H7 (cell line): Measurements from ENCODE around the gene CD68. TPM values are rescaled to one million over a fixed set of nuclear protein-coding genes. Genes with fewer than 3 reads are reported as not detected.

Experiments used
- DNase-seq: peaks from one replicate; pipeline ENCODE4 v3.0.0; 2012
- H3K27me3 ChIP-seq: 2 replicates; pipeline ENCODE4 v1.6.0; 2011; ENCODE audit warnings: mild to moderate bottlenecking, low read length; ENCODE audit not compliant: control insufficient read depth, insufficient read depth
- H3K36me3 ChIP-seq: replicated peaks from 2 replicates; pipeline ENCODE4 v1.5.1; 2011; ENCODE audit warnings: low read length; ENCODE audit not compliant: control insufficient read depth, insufficient read depth
- H3K4me3 ChIP-seq: 2 replicates; pipeline ENCODE4 v1.5.1; 2011; ENCODE audit warnings: low read depth, mild to moderate bottlenecking, control low read depth, low read length, moderate library complexity; ENCODE audit not compliant: insufficient read depth
- total RNA-seq: library from RNA; depleted of rRNA; stranded (reverse); fragments of >200 nt; shearing (Covaris generic); gene quantifications from 2 replicates; pipeline ENCODE4 v1.2.3, GENCODE V29; 2014

CD68 gene
- total RNA-seq, 1 experiment from 2014 or later = 0.55 TPM

DNA sequence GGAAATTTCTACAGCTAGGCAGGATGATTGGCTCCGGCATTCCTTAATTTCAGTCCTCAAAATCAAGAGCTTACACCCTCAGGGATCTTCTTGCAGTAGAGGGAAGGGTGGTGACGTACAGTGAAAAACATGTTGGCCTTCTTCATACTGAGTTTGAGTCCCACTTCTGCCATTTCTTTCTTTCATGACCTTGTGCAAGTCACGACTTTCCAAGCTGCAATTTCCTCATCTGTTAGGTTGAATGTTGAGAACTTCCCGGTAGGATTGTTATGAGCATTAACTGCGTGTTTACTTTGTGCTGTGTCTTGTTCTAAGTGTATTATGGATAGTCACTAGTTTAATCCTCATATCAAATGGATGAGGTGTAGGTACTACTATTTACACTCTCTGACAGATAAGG lies 9.9 kb upstream of the CD68 start:
- Histone ChIP-seq H3K4me3 (no peak overlapping the region), H3K36me3 (peaks cover 35% of the 10 kb centered on the region), H3K27me3 (no peaks in the 10 kb centered on the region)
- no peak for DNase-seq

GRCh38 chr17:7570351-7570750 lies 9.1 kb upstream of the CD68 start:
- H3K36me3 ChIP-seq = peaks cover 35% of the 10 kb centered on the region

DNA sequence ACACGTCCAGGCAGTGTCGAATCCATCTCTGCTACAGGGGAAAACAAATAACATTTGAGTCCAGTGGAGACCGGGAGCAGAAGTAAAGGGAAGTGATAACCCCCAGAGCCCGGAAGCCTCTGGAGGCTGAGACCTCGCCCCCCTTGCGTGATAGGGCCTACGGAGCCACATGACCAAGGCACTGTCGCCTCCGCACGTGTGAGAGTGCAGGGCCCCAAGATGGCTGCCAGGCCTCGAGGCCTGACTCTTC lies 7.2 kb upstream of the CD68 start:
- Histone ChIP-seq H3K36me3 (peaks cover 49% of the 10 kb centered on the region), H3K27me3 (no peaks in the 10 kb centered on the region), H3K4me3 (peak overlapping the region; percentile 48)
- DNase-seq = no peak

More at GRCh38 chr17:7570351-7570750, 9.1 kb upstream of the CD68 start:
- Histone ChIP-seq H3K4me3 (no peak overlapping the region), H3K27me3 (no peaks in the 10 kb centered on the region)
- no peak for DNase-seq

DNA sequence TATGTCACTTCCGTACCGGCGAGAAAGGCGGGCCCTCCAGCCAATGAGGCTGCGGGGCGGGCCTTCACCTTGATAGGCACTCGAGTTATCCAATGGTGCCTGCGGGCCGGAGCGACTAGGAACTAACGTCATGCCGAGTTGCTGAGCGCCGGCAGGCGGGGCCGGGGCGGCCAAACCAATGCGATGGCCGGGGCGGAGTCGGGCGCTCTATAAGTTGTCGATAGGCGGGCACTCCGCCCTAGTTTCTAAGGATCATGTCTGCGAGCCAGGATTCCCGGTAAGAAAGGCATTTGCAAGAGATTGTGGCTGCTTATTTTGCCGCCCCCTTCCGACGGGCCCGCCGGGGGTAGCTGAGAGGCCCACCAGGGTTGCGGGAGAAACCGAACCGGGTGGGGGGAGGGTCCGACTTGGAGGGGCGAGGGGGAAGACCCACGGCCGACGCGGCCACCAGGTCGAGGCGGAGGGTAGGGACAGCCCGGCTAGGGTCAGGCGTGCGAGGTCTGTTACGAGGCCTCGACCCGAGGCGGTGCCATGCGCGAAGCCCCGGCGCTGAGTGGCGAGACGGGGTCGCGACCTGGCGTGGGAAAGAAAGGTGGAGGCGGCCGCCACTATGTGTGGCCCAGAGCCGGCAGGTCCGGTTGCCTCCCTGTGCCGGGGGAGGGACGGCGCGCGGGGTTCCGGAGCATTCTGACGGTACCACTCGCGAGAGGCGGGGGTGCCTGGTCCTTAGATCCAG lies 6.7 kb upstream of the CD68 start:
- Histone ChIP-seq H3K36me3 (peaks cover 54% of the 10 kb centered on the region), H3K27me3 (no peaks in the 10 kb centered on the region), H3K4me3 (peak overlapping the region; percentile 99)
- DNase-seq = peak; percentile 99

GRCh38 chr17:7573324-7574080 lies 5.9 kb upstream of the CD68 start:
- Histone ChIP-seq H3K27me3 (no peaks in the 10 kb centered on the region), H3K36me3 (peaks cover 58% of the 10 kb centered on the region), H3K4me3 (peak overlapping the region; percentile 99)
- DNase-seq = peak; percentile 98

DNA sequence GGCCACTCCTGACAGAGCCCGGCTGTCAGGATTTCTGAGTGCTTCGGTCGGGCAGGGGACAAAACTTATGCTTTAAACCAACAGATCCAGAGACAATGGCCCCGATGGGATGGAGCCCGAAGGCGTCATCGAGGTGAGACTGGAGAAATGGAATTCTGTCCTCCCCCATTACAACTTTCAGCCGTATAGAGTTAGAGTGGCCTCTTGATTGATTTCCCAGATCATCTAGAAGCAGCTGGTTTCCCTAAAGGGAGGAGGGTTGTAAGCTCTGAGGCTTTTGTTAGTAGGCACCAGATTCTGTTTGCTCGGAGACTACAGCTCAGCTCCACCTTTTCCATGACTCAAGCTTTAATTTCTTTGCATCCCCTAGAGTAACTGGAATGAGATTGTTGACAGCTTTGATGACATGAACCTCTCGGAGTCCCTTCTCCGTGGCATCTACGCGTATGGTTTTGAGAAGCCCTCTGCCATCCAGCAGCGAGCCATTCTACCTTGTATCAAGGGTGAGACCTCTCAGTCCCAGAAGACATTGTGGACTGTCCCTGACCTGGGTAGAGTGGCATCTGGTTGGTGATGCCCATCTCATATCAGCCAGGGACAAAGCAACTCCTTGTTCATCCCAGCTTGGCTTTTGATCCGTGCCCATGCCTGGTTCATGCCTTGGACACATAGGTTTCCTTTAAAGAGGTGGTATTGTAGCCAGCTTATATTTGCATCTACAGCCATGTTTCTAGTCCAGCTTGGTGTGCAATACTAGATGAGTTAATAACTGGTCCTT lies 5.1 kb upstream of the CD68 start:
- Histone ChIP-seq H3K36me3 (peaks cover 57% of the 10 kb centered on the region), H3K4me3 (peak overlapping the region; percentile 99), H3K27me3 (no peaks in the 10 kb centered on the region)
- no peak for DNase-seq

DNA sequence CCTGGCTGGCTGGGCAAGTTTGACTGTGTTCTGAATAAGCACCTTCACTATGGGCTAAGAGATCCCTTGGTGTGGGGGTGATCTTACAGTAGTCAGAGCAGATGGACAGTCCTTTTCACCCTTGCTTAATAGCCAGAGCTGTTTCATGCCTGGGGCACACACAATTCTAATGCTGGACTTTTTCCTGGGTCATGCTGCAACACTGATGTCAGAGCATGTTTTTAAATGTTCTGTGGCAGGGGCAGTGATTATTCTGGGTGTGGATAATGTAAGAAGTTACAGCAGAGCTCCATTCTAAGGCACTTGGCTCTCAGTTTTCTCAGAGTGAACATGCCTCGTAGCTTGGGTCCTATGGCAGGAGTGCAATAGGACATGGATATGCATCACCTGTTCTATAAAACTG lies 4.0 kb upstream of the CD68 start:
- no peak overlapping the region for H3K4me3 ChIP-seq
- DNase-seq = no peak
- H3K36me3 ChIP-seq = peaks cover 48% of the 10 kb centered on the region
- H3K27me3 ChIP-seq = no peaks in the 10 kb centered on the region

GRCh38 chr17:7575959-7576358 lies 3.5 kb upstream of the CD68 start:
- no peak for DNase-seq
- H3K36me3 ChIP-seq = peaks cover 46% of the 10 kb centered on the region
- H3K4me3 ChIP-seq = no peak overlapping the region

GRCh38 chr17:7576432-7576937 lies 3.0 kb upstream of the CD68 start:
- H3K36me3 ChIP-seq = peaks cover 43% of the 10 kb centered on the region
- no peak overlapping the region for H3K4me3 ChIP-seq

More at GRCh38 chr17:7575959-7576358, 3.5 kb upstream of the CD68 start:
- no peaks in the 10 kb centered on the region for H3K27me3 ChIP-seq

GRCh38 chr17:7577327-7578199 lies 1.9 kb upstream of the CD68 start:
- Histone ChIP-seq H3K27me3 (no peaks in the 10 kb centered on the region), H3K4me3 (no peak overlapping the region), H3K36me3 (peaks cover 45% of the 10 kb centered on the region)
- no peak for DNase-seq

More at GRCh38 chr17:7576432-7576937, 3.0 kb upstream of the CD68 start:
- DNase-seq = no peak
- H3K27me3 ChIP-seq = no peaks in the 10 kb centered on the region

DNA sequence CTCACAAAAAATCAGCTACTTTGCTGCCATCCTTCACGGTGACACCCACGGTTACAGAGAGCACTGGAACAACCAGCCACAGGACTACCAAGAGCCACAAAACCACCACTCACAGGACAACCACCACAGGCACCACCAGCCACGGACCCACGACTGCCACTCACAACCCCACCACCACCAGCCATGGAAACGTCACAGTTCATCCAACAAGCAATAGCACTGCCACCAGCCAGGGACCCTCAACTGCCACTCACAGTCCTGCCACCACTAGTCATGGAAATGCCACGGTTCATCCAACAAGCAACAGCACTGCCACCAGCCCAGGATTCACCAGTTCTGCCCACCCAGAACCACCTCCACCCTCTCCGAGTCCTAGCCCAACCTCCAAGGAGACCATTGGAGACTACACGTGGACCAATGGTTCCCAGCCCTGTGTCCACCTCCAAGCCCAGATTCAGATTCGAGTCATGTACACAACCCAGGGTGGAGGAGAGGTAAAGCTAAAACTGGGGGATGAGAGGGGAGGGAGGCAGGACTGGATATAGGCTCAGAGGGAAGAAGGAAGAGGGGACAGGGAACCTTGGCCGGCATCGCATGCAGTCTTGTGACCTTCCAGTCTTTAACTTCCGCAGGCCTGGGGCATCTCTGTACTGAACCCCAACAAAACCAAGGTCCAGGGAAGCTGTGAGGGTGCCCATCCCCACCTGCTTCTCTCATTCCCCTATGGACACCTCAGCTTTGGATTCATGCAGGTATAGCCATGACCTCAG lies 581 bp downstream of the CD68 start:
- Histone ChIP-seq H3K4me3 (no peak overlapping the region), H3K36me3 (peaks cover 34% of the 10 kb centered on the region), H3K27me3 (no peaks in the 10 kb centered on the region)
- DNase-seq = no peak

- Histone ChIP-seq H3K4me3 (no peak overlapping the region), H3K36me3 (peaks cover 25% of the 10 kb centered on the region), H3K27me3 (no peaks in the 10 kb centered on the region)
- peak; percentile 44 for DNase-seq
Measured at GRCh38 chr17:7580604-7581575, 1.5 kb downstream of the CD68 start.
